HG03097 (cell line): ENCODE measurements around the gene CXXC1.
A peak's percentile ranks its signal among the peaks of the same experiment; 100 is the strongest.
"Not testable (repeated sequence)": the region's sequence is repeated elsewhere in the genome, so short reads cannot be mapped to it uniquely, and the experiment has no call there.

Experiments
- ATAC-seq: cut with Tn5 transposase; IDR thresholded peaks from one replicate; pipeline ENCODE4 v1.9.1; 2021; ENCODE audit not compliant: unreplicated experiment, low FRiP score

The CXXC1 gene

DNA sequence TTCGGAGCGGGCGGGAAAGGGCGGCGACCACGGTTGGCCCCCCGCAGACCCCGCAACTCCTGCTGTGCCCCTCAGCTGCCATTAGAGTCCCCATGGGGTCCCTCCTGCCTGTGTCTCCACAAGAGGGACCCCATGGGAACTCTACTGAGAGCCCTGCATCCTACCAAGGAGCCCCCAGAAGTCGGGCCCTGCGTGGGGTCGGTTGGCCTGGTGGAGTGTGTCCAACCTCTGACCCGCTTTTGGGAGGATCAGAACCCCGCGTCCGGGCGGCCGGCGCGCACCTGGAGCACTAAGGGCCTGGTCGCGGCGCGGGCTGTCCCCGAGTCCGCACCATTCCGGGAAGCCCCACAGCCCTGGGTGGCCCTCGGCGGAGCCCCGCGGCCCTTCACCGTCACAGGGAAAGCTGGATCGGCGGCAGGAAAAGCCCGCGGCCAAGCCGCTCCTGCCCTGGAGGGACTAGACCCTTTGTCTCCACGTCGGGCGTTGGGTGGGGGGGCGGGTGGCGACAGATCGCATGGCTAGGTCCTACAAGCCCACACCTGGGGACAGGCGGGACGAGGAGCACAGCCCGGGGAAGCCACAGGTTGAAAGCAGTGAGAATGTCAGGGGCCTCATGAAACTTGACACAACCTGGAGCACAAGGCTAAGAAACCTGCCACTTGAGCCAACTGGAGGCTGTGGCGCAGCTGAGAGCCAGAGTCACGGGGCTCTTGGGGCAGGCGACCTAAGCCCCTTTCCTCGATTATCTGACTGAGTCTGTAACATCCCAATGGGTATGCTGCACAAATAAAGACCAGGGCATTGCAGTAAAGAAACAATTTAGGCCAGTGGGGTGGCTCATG is 11.2 kb upstream of the CXXC1 start:
- peak; percentile 23 for ATAC-seq

DNA sequence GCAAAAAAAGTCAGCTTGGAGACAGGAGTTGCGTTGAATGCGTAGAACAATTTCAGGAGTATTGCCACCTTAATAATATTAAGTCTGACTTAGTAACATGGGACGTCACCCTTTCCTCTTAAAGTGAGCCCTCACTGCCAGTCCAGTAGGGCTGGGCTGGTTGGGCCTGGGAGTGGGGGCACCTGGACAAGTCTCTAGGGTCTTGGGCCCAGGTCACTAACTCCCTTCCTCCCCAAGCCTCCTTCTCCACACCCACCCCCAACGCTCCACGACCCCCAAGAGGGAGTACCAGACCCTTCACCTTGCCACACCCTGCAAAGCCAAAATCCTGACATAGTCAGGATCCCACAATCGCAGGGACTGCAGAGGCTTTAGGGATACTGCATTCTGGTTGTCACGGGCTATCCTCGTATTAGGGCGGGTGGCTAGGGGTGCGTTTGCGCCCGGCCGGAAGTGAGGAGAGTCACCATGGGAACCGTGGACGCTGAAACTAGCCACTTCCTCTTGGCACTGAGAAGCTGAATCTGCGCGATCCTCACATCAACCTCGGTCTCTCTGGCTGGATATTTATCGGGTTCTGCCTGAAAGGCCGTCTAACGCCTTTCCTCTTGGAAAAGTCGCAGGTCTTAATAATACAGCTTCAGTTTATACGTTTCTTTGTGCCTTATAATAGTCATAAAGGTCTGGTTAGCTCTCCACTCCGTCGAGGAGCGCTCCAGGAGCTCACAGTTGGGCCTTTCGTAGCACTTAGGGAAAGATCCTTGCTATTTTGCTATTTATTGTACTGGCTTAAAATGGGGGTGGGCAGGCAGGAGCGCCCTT is 10.3 kb upstream of the CXXC1 start:
- peak; percentile 95 for ATAC-seq

DNA sequence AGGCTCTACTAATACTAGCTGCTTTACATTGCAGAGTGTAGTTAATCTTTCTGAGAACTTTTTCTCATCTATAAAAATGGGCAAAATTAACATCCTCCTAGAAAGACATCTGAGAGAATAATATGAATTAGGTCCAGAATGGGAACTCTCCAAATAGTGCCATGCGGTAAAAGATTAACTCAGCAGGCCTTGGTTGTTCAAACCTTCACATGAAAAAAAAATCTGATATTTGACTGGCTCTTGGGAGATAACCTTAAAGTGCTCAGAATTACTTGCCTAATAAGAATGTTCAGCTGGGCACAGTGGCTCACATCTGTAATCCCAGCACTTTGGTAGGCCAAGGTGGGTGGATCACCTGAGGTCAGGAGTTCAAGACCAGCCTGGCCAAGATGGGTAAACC is 5.5 kb upstream of the CXXC1 start:
- ATAC-seq: no peak

DNA sequence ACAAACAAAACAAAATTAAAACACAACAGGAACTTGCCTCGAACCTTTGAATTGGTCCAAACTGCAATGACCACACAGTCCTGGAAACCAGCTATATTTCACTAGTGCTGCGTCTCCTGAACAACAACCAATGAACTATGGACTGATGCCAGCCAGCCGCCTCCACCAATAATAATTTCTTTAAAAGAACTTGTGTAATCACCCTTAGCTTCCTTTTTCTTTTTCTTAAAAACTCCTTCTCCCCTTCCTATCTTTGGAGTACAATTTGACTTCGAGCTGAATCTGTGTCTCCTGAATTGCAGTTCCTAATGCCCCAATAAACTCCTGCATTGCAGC is 1.6 kb upstream of the CXXC1 start:
- ATAC-seq: no peak

DNA sequence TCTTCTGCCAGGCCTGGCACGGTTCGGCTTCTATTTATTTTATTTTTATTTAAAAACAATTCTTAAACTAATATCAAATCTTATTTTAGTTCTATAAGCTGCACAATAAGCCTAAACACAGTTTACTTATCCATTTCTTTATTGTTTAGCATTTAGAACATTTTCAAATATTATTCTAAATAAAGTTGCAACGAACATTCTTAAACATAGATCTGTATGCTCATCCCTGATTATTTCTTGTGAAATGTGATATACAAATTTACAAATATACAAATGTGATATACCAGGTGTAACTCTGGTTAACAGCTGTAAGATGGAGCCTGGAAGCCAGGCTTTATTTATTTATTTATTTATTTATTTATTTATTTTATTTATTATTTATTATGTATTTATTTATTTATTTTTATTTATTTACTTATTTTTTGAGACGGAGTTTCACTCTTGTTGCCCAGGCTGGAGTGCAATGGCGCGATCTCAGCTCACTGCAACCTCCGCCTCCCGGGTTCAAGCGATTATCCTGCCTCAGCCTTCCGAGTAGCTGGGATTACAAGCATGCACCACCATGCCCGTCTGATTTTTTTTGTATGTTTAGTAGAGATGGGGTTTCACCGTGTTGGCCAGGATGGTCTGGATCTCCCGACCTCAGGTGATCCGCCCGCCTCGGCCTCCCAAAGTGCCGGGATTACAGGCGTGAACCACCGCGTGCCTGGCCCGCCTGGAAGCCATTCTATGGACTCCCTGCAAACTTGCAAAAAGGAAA is 1.0 kb upstream of the CXXC1 start:
- not testable (repeated sequence) for ATAC-seq

DNA sequence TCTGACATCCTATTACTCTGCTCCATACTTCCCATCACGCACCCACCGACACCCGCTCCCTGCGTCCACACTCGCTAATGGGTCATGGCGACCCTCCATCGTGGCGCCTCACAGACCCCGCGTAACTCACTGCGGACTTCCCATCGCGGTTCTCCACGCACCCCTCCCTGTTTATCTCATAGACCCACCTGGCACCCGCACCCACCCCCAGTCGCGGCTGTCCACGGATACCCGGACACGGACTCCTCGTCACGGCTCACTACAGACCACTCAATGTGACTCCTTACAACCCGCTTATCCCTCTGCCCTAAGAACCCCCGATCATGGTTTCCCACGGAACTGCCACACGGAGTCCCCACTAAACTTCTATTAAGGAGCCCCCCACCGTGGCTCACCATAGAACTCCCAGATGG is 458 bp downstream of the CXXC1 start:
- no peak for ATAC-seq

DNA sequence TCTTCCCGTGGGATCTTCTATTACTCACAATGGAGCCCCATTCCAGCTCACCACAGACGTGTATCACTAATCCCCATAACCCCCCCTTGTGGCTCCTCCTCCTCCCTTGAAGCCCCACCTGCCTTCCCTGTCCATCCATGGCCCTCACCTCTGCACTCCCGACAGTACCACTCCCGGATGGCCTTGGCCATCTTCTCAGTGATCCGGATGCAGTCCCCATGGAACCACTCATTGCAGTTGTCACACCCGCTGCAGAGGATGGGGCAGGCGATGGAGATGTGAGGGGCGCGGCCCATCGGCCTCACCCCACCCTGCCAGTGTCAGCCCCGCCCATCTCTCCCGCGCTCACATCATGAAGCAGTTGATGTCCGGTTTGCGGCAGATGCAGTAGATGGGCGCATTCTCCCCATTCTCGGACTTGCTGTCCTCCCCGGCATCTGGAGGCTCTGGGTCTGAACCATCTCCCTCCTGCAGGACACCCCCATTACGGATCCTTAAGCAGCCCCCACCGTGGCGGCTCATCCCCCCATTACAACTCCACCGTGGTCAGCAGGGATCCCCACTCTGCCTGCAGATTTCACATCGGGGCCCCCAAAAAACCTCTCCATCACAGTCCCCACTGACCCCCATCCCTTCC is 983 bp downstream of the CXXC1 start:
- ATAC-seq: no peak

DNA sequence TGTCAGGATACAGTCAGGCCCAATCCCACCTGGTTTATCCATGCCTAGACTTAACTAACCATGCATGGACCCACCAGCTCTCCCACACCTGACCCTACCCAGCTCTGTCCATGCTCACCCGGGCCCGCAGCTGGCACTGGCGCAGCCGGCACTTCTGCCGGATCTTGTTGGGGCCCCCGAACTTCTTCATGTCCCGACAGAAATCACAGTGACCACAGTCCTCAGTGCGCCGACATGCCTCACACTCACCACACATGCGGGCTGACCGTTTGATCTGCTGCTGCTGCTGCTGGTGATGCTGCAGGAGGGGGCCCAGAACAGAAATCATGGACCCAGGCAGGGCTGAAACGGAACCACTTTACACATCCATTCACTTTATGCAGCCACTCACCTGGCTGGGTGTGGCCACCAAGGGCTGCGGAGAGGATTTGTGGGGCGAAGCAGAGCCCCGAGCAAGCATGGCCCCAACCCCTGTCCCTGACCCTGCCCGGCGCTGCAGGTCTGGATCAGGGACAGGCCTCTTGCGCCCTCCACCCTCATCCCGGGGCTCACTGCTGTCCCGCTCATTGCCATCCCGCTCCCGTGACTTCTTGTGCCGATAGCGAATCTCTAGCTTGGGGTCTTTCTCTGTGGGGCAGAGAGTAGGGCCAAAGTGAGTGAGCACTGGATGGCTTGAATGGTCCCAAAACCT is 1.7 kb downstream of the CXXC1 start:
- no peak for ATAC-seq

DNA sequence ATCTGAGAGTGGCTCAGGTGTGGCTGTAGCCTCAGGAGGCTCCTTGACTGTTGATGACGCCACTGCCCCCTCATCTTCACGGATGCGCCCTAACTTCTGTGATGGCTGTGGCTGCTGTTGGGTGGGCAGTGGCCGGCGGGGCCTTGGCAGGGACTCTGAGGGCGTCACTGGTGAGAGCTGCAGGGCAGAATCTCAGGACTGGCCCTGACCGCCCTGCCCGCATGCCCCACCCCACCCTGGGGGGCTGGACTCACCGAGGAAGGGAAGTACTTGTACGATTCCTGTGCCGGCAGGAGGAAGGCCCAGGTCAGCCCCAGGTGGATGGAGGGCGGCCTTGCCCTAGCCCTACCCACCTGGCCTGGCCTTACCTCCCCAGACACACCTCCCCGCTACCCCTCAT is 2.4 kb downstream of the CXXC1 start:
- ATAC-seq: no peak

DNA sequence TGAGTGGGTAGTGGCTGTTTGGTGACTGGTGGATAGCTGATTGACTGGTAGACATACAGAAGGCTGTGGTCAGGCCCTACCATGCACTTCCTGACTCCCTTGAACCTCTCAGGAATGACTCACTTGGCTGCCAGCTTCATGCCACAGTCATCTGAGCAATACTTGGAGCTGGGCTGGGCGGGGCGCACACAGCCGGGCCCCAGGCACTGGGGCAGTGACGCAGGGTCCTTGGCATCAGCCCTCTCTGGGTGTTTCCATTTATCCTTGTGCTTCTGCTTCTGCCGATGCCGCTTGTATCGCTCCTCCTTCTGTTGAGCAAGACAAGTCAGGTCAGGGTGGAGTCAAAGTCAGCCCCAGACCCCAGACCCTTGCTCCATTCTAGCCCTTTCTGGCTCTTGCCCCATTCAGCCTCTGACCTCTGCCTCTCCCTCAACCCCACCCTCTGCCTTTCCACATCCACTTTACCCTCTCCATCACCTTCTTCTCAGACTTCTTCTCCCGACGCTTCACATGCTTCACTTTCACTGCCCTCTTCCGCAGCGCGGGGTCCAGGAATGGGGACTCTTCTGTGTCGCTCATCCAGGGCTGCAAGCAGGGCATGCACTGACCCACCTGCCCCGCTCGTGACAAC is 3.1 kb downstream of the CXXC1 start:
- no peak for ATAC-seq

DNA sequence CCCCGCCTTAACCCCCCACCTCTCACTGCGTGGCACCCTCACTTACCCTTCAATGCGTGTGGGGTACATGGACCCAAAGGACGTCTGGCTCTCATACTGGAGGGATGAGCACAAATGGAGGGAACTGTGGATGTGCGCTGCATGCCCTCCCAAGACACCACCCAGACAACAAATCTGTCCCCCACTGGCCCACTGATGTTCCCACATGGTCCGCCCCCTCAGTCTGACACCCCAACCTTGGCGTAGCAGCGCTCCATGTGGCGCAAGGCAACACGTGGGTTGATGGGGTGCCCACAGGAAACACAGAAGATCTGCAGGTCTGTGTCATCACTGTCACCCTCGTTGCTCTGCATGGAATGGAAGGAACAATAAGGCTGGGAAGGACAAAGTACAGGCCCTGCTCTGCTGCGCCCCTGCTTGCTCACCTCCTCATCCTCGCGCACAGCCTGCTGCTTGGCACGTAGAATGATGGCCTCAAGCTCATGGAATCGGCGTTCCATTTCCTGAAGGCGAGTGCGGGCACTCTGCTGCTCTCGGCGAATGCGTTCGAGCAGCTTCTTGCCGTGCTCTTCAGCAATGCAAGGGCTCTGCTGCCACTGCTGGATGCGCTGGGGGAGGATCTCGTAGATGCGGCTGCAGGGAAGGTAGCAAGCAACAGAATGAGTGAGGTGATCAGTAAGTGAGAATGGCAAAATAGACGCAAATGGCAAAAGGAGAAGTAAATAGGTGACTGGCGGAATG is 3.9 kb downstream of the CXXC1 start:
- no peak for ATAC-seq

DNA sequence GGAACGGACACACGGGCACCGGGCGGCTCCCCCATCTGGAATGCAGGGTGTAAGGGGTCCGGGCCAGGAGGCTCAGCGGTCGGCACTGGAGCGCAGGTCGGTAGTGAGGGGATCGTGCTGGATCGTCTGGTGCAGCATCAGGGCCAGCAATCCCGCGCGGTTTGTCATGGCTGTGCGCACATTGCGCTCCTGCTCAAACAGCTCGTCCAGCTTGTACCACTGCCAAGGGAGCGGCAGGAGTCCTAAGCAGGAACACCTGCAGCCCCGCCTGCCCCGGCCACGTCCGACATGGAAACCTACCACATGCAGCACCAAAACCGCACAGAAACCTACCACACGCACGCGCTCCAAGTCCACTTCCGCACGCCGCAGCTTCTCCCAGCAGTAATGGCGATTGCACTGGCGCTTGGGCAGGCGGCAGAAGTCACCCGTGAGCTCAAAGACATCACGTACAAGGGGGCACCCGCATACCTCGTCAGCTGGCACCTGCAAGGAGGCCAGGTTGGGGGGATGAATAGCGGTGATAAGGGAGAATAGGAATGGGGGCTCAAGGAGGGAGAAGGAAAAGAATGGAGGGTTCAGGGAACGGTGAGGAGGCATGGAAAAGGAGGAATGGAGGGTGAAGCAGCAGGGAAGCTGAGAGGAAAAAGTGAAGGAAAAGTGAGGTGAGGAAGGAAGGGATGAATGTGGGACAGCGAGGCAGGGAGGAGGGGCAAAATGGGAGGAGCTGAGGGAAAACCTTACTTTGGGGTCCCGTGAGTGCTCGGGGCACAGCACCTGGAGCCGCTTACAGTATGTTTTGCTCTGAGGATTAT is 4.8 kb downstream of the CXXC1 start:
- ATAC-seq: no peak

DNA sequence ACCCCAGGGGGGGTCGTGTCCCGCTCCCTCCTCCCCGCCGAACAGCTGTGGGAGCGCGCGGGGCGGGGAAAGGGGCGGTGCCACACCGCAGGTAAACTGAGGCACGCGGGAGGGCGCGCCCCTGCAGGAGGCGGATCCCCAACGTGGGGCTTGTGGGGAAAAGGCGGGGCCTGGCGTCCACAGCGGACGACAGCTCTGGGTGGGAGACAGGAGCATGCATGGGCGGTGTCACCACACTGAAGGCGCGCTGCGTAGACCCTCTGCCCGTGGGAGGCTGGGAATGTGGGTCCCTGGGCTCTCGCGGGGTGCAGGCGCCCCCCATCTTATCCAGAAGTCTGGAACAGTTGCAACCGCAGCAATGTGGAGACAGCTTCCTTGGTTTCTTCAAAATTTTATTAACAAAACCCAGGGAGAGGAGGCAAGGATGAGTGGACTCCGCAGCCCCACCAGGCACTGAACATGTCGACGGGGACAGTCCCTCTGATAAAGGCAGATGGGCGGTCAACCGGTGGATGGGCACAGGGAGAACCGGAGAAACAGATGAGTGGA is 5.4 kb downstream of the CXXC1 start:
- no peak for ATAC-seq

DNA sequence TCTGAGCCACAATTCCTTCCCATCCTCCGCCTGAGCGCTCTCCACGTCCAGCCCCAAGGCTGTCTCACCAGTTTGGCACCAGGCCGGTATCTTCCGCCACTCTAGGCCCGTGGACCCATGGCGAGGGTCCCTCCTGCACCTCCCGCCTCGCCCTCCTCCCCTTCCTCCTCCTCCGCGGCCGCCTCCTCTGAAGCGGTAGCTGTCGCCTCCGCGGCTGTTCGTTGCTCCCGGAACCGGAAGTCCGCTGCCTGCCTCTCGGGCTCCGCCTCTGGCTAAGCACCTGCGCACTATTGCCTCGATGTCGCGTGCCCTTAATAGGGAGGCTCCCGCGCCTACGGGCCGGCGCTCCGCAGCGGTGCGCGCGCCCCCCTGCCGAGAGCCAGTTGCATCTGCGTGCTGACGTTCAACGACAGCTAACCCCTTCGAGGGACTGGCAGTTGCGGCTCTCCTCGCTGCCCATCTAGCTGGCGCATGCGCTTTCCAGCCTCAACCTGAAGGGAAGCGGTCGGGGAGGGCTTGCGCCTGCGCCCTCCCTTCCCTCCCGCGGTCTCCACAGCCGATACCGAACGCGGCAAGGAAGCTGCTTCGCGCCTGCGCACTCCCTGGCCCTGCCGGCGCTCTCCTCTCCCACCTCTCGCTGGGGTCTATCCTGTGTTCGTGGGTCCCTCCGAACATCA is 6.1 kb downstream of the CXXC1 start, which contains the start of gene MBD1:
MBD1 (minus strand) TSS at position 229 of the 677 bp plus-strand sequence. CDS start 1,531 bp downstream, outside the sequence.
- ATAC-seq: peak; percentile 84

DNA sequence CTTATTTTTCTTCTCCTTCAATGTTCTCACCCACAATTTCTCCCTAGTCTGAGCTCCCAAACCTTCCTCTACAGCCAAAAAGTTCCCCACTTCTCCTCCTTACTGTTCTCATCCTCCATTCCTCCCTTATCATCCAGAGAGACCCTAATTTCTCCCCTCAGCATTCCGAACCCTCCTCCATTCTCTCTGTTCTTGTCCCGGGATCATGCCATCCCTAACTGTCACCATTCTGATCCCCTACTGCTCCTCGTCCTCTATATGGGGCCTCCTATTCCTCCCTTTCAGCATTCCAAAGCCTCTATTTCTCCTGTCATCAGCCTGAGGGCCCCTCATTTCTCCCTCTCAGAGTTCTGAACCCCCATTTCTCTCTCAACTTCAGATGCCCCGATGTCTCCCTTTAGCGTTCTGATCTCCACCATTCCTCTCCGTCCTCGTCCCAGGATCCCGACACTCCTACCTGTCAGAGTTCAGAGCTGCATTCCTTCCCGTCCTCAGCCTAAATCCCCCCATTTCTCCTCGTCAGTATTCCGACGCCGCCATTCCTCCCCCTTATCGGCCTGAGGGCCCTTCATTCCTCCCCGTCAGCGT is 6.7 kb downstream of the CXXC1 start:
- ATAC-seq: no peak

DNA sequence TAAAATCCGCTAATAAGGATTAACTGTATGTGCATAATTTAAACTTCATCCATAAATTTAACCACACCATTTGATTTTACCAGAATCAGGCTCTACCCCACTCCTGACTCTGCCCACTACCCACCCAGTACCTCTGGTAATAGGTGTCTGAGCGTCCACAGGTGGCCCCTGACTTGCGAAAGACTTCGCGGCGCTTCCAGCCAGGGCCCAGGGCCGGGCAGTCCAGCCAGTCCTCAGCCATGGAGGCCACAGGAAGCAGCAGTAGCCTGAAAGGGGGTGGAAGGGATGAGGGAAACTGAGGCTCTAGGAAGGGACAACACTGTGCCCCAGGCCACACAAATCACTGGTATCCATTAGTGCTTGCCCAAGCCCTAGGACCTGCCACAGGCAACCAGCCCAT is 7.7 kb downstream of the CXXC1 start:
- ATAC-seq: no peak

DNA sequence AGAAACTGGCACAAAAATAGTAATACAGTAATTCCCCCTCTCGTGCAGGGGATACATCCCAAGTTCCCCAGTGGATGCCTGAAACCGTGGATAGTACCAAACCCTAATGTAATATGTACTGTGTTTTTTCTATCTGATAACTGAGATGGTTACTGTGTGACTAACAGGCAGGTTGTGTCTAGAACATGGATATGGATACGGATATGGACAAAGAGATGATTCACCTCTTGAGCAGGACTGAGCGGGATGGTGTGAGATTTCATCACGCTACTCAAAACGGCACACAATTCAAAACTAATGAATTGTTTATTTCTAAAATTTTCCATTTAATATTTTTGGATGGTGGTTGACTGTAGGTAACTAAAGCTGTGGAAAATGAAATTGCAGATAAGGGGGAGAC is 9.6 kb downstream of the CXXC1 start:
- ATAC-seq: no peak
